ENCODE results near the gene GATA3.

DNA sequence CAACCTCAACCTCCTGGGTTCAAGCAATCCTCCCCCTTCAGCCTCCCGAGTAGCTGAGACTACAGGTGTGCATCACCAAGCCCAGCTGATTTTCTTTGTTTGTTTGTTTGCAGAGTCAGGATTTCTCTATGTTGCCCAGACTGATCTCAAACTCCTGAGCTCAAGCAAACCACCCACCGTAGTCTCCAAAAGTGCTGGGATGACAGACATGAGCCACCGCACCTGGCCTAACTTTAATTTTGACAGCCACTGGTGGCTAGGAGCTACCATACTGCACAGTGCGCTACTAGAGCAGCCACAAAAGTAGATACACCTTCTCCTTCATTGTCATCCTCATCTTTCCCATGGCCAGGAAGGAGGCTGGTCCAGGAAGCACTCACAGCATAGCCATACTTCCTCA is 31.2 kb upstream of the GATA3 start:
- TF ChIP-seq, protein P1, sequence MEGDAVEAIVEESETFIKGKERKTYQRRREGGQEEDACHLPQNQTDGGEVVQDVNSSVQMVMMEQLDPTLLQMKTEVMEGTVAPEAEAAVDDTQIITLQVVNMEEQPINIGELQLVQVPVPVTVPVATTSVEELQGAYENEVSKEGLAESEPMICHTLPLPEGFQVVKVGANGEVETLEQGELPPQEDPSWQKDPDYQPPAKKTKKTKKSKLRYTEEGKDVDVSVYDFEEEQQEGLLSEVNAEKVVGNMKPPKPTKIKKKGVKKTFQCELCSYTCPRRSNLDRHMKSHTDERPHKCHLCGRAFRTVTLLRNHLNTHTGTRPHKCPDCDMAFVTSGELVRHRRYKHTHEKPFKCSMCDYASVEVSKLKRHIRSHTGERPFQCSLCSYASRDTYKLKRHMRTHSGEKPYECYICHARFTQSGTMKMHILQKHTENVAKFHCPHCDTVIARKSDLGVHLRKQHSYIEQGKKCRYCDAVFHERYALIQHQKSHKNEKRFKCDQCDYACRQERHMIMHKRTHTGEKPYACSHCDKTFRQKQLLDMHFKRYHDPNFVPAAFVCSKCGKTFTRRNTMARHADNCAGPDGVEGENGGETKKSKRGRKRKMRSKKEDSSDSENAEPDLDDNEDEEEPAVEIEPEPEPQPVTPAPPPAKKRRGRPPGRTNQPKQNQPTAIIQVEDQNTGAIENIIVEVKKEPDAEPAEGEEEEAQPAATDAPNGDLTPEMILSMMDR (conservative IDR thresholded peaks at IDR 0.05) = no peak
- TF ChIP-seq ZFX (IDR thresholded peaks at IDR 0.05) = no peak
